Uterus (tissue), 2 donors: ENCODE data around the gene FIBP.

Experiments used
- POLR2A ChIP-seq, 2 donors: fragments of 450-650 bp; IDR thresholded peaks; one replicate each; pipeline ENCODE4 v1.6.1; 2016; ENCODE audit warnings: antibody characterized with exemption in 2 of 2, mild to moderate bottlenecking in 1 of 2, moderate library complexity in 1 of 2
- TF ChIP-seq, protein P1 (sequence below), 4 experiments: fragments of 200-600 bp in 2 of 4; fragments of 450-650 bp in 2 of 4; sonication (generic) in 2 of 4; IDR thresholded peaks; one replicate each; pipeline ENCODE4 v1.5.1; 2016 to 2019; ENCODE audit warnings: antibody characterized with exemption in 4 of 4, mild to moderate bottlenecking in 2 of 4, moderate library complexity in 1 of 4

- TF ChIP-seq POLR2A (IDR thresholded peaks at IDR 0.05), result peak; percentile 66 to 71
- TF ChIP-seq, protein P1, sequence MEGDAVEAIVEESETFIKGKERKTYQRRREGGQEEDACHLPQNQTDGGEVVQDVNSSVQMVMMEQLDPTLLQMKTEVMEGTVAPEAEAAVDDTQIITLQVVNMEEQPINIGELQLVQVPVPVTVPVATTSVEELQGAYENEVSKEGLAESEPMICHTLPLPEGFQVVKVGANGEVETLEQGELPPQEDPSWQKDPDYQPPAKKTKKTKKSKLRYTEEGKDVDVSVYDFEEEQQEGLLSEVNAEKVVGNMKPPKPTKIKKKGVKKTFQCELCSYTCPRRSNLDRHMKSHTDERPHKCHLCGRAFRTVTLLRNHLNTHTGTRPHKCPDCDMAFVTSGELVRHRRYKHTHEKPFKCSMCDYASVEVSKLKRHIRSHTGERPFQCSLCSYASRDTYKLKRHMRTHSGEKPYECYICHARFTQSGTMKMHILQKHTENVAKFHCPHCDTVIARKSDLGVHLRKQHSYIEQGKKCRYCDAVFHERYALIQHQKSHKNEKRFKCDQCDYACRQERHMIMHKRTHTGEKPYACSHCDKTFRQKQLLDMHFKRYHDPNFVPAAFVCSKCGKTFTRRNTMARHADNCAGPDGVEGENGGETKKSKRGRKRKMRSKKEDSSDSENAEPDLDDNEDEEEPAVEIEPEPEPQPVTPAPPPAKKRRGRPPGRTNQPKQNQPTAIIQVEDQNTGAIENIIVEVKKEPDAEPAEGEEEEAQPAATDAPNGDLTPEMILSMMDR (IDR thresholded peaks at IDR 0.05), result peak in 2 of 4 experiments; percentile 57 to 58
Measured at GRCh38 chr11:65919141-65919572, 30.9 kb upstream of the FIBP start, which contains the start of gene DRAP1.
